Measurements from ENCODE around the gene SLC9A5.

GRCh38 chr16:67235816-67236562 lies 12.8 kb upstream of the SLC9A5 start:
- TF ChIP-seq CTCF (optimal IDR thresholded peaks at IDR 0.05 in 1 of 3, IDR thresholded peaks at IDR 0.05 in 1 of 3, conservative IDR thresholded peaks at IDR 0.05 in 1 of 3; ENCODE audit: extremely low read depth in 1 of 3, insufficient read depth in 2 of 3, low read length in 3 of 3) (no peak), EZH2 (IDR thresholded peaks at IDR 0.05; ENCODE audit: low read length) (no peak)
